Fibroblast of pulmonary artery (primary cell): ENCODE measurements around the gene GPT2.

Experiments used
- DNase-seq: peaks from one replicate; pipeline ENCODE4 v3.0.0-alpha.2; 2010; ENCODE audit warnings: low read depth
- H3K4me3 ChIP-seq: replicated peaks from 2 replicates; pipeline ENCODE4 v1.5.1; 2011; ENCODE audit warnings: low read depth, mild to moderate bottlenecking, control low read depth, low read length, moderate library complexity
- TF ChIP-seq, protein P1 (sequence below): IDR thresholded peaks from 2 replicates; pipeline ENCODE4 v1.5.1; 2011; ENCODE audit warnings: mild to moderate bottlenecking, control low read depth, low read length, inconsistent platforms; ENCODE audit errors: missing control alignments

GPT2 gene

GRCh38 chr16:46918400-46918799 lies 34.2 kb downstream of the GPT2 start:
- no peak for DNase-seq
- TF ChIP-seq, protein P1, sequence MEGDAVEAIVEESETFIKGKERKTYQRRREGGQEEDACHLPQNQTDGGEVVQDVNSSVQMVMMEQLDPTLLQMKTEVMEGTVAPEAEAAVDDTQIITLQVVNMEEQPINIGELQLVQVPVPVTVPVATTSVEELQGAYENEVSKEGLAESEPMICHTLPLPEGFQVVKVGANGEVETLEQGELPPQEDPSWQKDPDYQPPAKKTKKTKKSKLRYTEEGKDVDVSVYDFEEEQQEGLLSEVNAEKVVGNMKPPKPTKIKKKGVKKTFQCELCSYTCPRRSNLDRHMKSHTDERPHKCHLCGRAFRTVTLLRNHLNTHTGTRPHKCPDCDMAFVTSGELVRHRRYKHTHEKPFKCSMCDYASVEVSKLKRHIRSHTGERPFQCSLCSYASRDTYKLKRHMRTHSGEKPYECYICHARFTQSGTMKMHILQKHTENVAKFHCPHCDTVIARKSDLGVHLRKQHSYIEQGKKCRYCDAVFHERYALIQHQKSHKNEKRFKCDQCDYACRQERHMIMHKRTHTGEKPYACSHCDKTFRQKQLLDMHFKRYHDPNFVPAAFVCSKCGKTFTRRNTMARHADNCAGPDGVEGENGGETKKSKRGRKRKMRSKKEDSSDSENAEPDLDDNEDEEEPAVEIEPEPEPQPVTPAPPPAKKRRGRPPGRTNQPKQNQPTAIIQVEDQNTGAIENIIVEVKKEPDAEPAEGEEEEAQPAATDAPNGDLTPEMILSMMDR, result no peak
- no peak overlapping the region for H3K4me3 ChIP-seq

GRCh38 chr16:46918905-46919792 lies 35.0 kb downstream of the GPT2 start:
- no peak overlapping the region for H3K4me3 ChIP-seq
- TF ChIP-seq, protein P1, result no peak
- DNase-seq, result no peak

- no peak overlapping the region for H3K4me3 ChIP-seq
- DNase-seq, result no peak
- TF ChIP-seq, protein P1, result no peak
Measured at GRCh38 chr16:46920402-46921068, 36.4 kb downstream of the GPT2 start.

DNA sequence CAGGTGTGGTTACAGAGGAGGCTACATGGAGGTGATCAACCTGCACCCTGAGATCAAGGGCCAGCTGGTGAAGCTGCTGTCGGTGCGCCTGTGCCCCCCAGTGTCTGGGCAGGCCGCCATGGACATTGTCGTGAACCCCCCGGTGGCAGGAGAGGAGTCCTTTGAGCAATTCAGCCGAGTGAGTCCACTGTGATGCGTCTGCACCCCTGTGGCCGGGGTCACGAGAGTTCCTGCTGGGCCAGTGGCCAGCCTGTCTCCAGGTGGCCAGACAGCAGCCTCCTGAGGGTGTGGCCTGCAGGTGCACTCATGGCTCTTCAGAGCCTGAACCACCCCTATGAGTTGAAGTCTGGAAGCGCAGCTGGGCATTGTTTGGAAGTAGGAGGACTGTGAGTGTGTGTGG lies 38.1 kb downstream of the GPT2 start:
- DNase-seq, result no peak
- TF ChIP-seq, protein P1, result no peak
- no peak overlapping the region for H3K4me3 ChIP-seq

- DNase-seq, result no peak
- no peak overlapping the region for H3K4me3 ChIP-seq
- TF ChIP-seq, protein P1, result no peak
Measured at GRCh38 chr16:46923513-46924295, 39.5 kb downstream of the GPT2 start.

DNA sequence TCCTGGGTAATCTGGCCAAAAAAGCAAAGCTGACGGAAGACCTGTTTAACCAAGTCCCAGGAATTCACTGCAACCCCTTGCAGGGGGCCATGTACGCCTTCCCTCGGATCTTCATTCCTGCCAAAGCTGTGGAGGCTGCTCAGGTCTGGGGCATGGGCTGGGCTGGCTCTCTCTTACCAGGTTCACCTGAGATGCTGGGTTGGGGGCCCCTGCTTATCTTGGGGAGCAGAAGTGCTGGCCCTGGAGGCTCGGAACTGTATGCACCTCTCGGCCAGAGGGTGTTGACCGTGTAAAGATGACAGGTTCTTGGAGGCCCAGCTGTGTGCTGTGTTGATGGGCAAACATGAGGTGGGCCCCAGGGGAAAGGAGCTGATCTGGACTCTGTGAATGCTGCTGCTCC lies 40.2 kb downstream of the GPT2 start:
- TF ChIP-seq, protein P1, result no peak
- H3K4me3 ChIP-seq, result no peak overlapping the region
- DNase-seq, result no peak
